SU-DHL-6 (cell line): ENCODE measurements around the gene CLPTM1L.
"Not testable (repeated sequence)": the region's sequence is repeated elsewhere in the genome, so short reads cannot be mapped to it uniquely, and the experiment has no call there.

ENCODE experiments used
- H2AFZ ChIP-seq: fragments of 200-600 bp; sonication (generic); 2 replicates; pipeline ENCODE4 v1.6.1; 2014; ENCODE audit warnings: low read depth, mild to moderate bottlenecking, moderate library complexity, mixed read lengths, antibody characterized with exemption, low read length; ENCODE audit not compliant: severe bottlenecking
- H3F3A ChIP-seq: fragments of 200-600 bp; shearing (Covaris generic); 2 replicates; pipeline ENCODE4 v1.6.0; 2016; ENCODE audit warnings: antibody characterized with exemption, mild to moderate bottlenecking; ENCODE audit not compliant: insufficient read depth
- H3K27ac ChIP-seq: fragments of 200-600 bp; sonication (generic); 2 replicates; pipeline ENCODE4 v1.5.1; 2016; ENCODE audit warnings: low read depth, mild to moderate bottlenecking, low read length, moderate library complexity, mixed read lengths
- H3K27me3 ChIP-seq: fragments of 200-600 bp; sonication (generic), shearing (Covaris generic); 2 replicates; pipeline ENCODE4 v1.6.0; 2014; ENCODE audit warnings: mild to moderate bottlenecking, low read length
- H3K36me3 ChIP-seq: fragments of 200-600 bp; sonication (generic); 2 replicates; pipeline ENCODE4 v1.6.1; 2014; ENCODE audit warnings: mild to moderate bottlenecking, low read length, mixed read lengths
- H3K4me2 ChIP-seq: fragments of 300-600, 200-600 bp; shearing (Covaris generic), sonication (generic); 2 replicates; pipeline ENCODE4 v1.6.0; 2014; ENCODE audit warnings: low read length, low read depth, mild to moderate bottlenecking; ENCODE audit not compliant: poor library complexity, severe bottlenecking
- H3K4me3 ChIP-seq: fragments of 200-600 bp; sonication (generic); 2 replicates; pipeline ENCODE4 v1.5.1; 2014; ENCODE audit warnings: antibody characterized with exemption, low read length, mild to moderate bottlenecking, mixed read lengths; ENCODE audit not compliant: insufficient read depth, poor library complexity, severe bottlenecking
- H3K79me2 ChIP-seq: fragments of 200-600 bp; sonication (generic); 2 replicates; pipeline ENCODE4 v1.6.1; 2014; ENCODE audit warnings: mild to moderate bottlenecking, low read length, moderate library complexity; ENCODE audit not compliant: insufficient read depth
- H3K9ac ChIP-seq: fragments of 200-600 bp; sonication (generic); 2 replicates; pipeline ENCODE4 v1.7.0; 2014; ENCODE audit warnings: mild to moderate bottlenecking, low read length
- H3K9me2 ChIP-seq: fragments of 200-600 bp; sonication (generic); replicated peaks from 2 replicates; pipeline ENCODE4 v1.6.1; 2014; ENCODE audit warnings: low read length; ENCODE audit not compliant: insufficient read depth
- H3K9me3 ChIP-seq: fragments of 200-600 bp; sonication (generic); 2 replicates; pipeline ENCODE4 v1.6.1; 2014; ENCODE audit warnings: low read length, mixed read lengths; ENCODE audit not compliant: insufficient read depth
- H4K20me1 ChIP-seq: fragments of 200-600 bp; sonication (generic); 2 replicates; pipeline ENCODE4 v1.6.1; 2014; ENCODE audit warnings: low read depth, mild to moderate bottlenecking, antibody characterized with exemption, low read length, moderate library complexity, mixed read lengths
- CTCF ChIP-seq: fragments of 200-600 bp; sonication (generic); IDR thresholded peaks from one replicate; pipeline ENCODE4 v1.5.1; 2017; ENCODE audit warnings: antibody characterized with exemption, mild to moderate bottlenecking, low read length, moderate library complexity; ENCODE audit not compliant: insufficient read depth, poor library complexity, severe bottlenecking
- EZH2phosphoT487 ChIP-seq: fragments of 200-600 bp; sonication (generic), shearing (Covaris generic); conservative IDR thresholded peaks from 2 replicates; pipeline ENCODE4 v1.6.1; 2018; ENCODE audit warnings: mild to moderate bottlenecking, antibody characterized with exemption, low read length, moderate library complexity, mixed read lengths

CLPTM1L gene

GRCh38 chr5:1330847-1331831 is 13.8 kb downstream of the CLPTM1L start:
- Histone ChIP-seq H3K4me2 (no peak overlapping the region), H3K9ac (no peak overlapping the region), H2AFZ (no peak overlapping the region), H4K20me1 (peaks cover 15% of the 10 kb centered on the region; the same call in 1 of the 2 replicates), H3K4me3 (no peak overlapping the region), H3K27me3 (no peaks in the 10 kb centered on the region), H3K9me2 (no peaks in the 10 kb centered on the region), H3F3A (peaks cover 4% of the 10 kb centered on the region), H3K79me2 (peaks cover 66% of the 10 kb centered on the region), H3K9me3 (no peaks in the 10 kb centered on the region), H3K36me3 (peaks cover 11% of the 10 kb centered on the region; the same call in 1 of the 2 replicates), H3K27ac (no peak overlapping the region)
- TF ChIP-seq CTCF (no peak), EZH2phosphoT487 (no peak)

- Histone ChIP-seq H3K9me3 (no peaks in the 10 kb centered on the region), H3K4me3 (no peak overlapping the region), H3K9ac (no peak overlapping the region), H3K4me2 (no peak overlapping the region), H3K27me3 (no peaks in the 10 kb centered on the region), H3K27ac (no peak overlapping the region), H3K36me3 (peaks cover 13% of the 10 kb centered on the region; the same call in 1 of the 2 replicates), H3K9me2 (no peaks in the 10 kb centered on the region), H3F3A (0 out of 2 replicates have a peak, but pooled peaks cover 2% of the 10 kb centered on the region), H4K20me1 (peaks cover 11% of the 10 kb centered on the region; the same call in 1 of the 2 replicates), H2AFZ (no peak overlapping the region), H3K79me2 (peaks cover 57% of the 10 kb centered on the region)
- TF ChIP-seq EZH2phosphoT487 (no peak), CTCF (no peak)
Observed at GRCh38 chr5:1330146-1330846, 14.6 kb downstream of the CLPTM1L start.

- no peak overlapping the region for H3K4me2 ChIP-seq
- no peak overlapping the region for H2AFZ ChIP-seq
- H3K4me3 ChIP-seq: no peak overlapping the region
- peaks cover 47% of the 10 kb centered on the region for H3K79me2 ChIP-seq
- no peaks in the 10 kb centered on the region for H3K9me3 ChIP-seq
- H3K27ac ChIP-seq: no peak overlapping the region
- peaks cover 12% of the 10 kb centered on the region; the same call in 1 of the 2 replicates for H3K36me3 ChIP-seq
- no peaks in the 10 kb centered on the region for H3K27me3 ChIP-seq
- H4K20me1 ChIP-seq: peaks cover 11% of the 10 kb centered on the region; the same call in 1 of the 2 replicates
- 0 out of 2 replicates have a peak, but pooled peaks cover 2% of the 10 kb centered on the region for H3F3A ChIP-seq
- H3K9ac ChIP-seq: no peak overlapping the region
- no peak for TF ChIP-seq EZH2phosphoT487
- no peak for TF ChIP-seq CTCF
- no peaks in the 10 kb centered on the region for H3K9me2 ChIP-seq
Observed at GRCh38 chr5:1329111-1329579, 15.8 kb downstream of the CLPTM1L start.

GRCh38 chr5:1328237-1329110 is 16.4 kb downstream of the CLPTM1L start:
- H3K9me3 ChIP-seq, H2AFZ ChIP-seq, H3K36me3 ChIP-seq, H3K9me2 ChIP-seq, H3K4me3 ChIP-seq, H3K9ac ChIP-seq, H3K27me3 ChIP-seq, H3K4me2 ChIP-seq, H3F3A ChIP-seq, H3K27ac ChIP-seq: not testable (repeated sequence)
- Histone ChIP-seq H3K79me2 (peaks cover 46% of the 10 kb centered on the region), H4K20me1 (peaks cover 11% of the 10 kb centered on the region; the same call in 1 of the 2 replicates)
